Calu3 (cell line): ENCODE data around the gene PARP1. TPM values are rescaled to one million over a fixed set of nuclear protein-coding genes. Genes with fewer than 3 reads are reported as not detected.

Experiments
- BruUV-seq: library from RNA; stranded (reverse); fragments of 400-500 nt; replicated peaks from 2 replicates; lab custom pipeline; 2021; lab: Mats Ljungman, UMichigan
- CTCF ChIA-PET: fragments of 300-600 bp; sonication (Branson Sonifier 250); formaldehyde crosslinking; loops from one replicate; lab custom pipeline; 2022; ENCODE audit warnings: antibody characterized with exemption; lab: Charles Lee
- DNase-seq: peaks from one replicate; pipeline ENCODE4 v3.0.0; 2022
- H3K27ac Mint-ChIP-seq: one replicate; pipeline ENCODE4 v1.8.0; 2022; ENCODE audit warnings: mixed read lengths; ENCODE audit not compliant: unreplicated experiment
- H3K27me3 Mint-ChIP-seq: one replicate; pipeline ENCODE4 v1.8.0; 2022; ENCODE audit warnings: mixed read lengths; ENCODE audit not compliant: unreplicated experiment
- H3K36me3 Mint-ChIP-seq: one replicate; pipeline ENCODE4 v1.8.0; 2022; ENCODE audit warnings: mild to moderate bottlenecking, moderate library complexity, mixed read lengths; ENCODE audit not compliant: insufficient read depth, unreplicated experiment
- H3K4me1 Mint-ChIP-seq: one replicate; pipeline ENCODE4 v1.8.0; 2022; ENCODE audit warnings: mild to moderate bottlenecking, low read depth, mixed read lengths; ENCODE audit not compliant: unreplicated experiment
- H3K4me3 Mint-ChIP-seq: one replicate; pipeline ENCODE4 v1.8.0; 2022; ENCODE audit warnings: mild to moderate bottlenecking, low read depth, moderate library complexity, mixed read lengths; ENCODE audit not compliant: unreplicated experiment
- H3K9me3 Mint-ChIP-seq: one replicate; pipeline ENCODE4 v1.8.0; 2022; ENCODE audit warnings: low read depth, mixed read lengths; ENCODE audit not compliant: unreplicated experiment
- CTCF ChIP-seq: fragments of 200-600 bp; IDR thresholded peaks from one replicate; pipeline ENCODE4 v1.8.0; 2022; ENCODE audit warnings: antibody characterized with exemption; ENCODE audit not compliant: unreplicated experiment
- intact Hi-C: fragments of 100-400 bp; cut with micrococcal nuclease; formaldehyde crosslinking; loops from one replicate; pipeline ENCODE4 v1.10.0; 2022; ENCODE audit not compliant: unreplicated experiment
- total RNA-seq: library from RNA; stranded (reverse); gene quantifications from 2 replicates; pipeline ENCODE4 v1.2.3, GENCODE V29; 2022

PARP1 gene
- total RNA-seq, 1 experiment from 2014 or later: 136 TPM

GRCh38 chr1:226381226-226381998 lies 26.5 kb downstream of the PARP1 start:
- H3K4me1 Mint-ChIP-seq: no peaks in the 10 kb centered on the region
- H3K27me3 Mint-ChIP-seq: no peaks in the 10 kb centered on the region
- no TSS peak for BruUV-seq
- no peak for TF ChIP-seq CTCF
- no peaks in the 10 kb centered on the region for H3K9me3 Mint-ChIP-seq
- H3K27ac Mint-ChIP-seq: no peak overlapping the region
- DNase-seq: no peak
- H3K4me3 Mint-ChIP-seq: no peak overlapping the region
- intact Hi-C loops: no loop called here
- CTCF ChIA-PET: interaction anchor here (0.6 kb wide), 1 partner anchor 200 kb away, joined by 5 read pairs; no protein-coding TSS in a partner anchor
- peaks cover 46% of the 10 kb centered on the region for H3K36me3 Mint-ChIP-seq

GRCh38 chr1:226378071-226378470 lies 29.8 kb downstream of the PARP1 start:
- no peak overlapping the region for H3K4me3 Mint-ChIP-seq
- intact Hi-C loops: no loop called here
- no peaks in the 10 kb centered on the region for H3K27me3 Mint-ChIP-seq
- CTCF ChIA-PET: no interaction called here
- H3K4me1 Mint-ChIP-seq: no peaks in the 10 kb centered on the region
- peaks cover 32% of the 10 kb centered on the region for H3K36me3 Mint-ChIP-seq
- no peak overlapping the region for H3K27ac Mint-ChIP-seq
- H3K9me3 Mint-ChIP-seq: no peaks in the 10 kb centered on the region
- DNase-seq: no peak
- no peak for TF ChIP-seq CTCF
- no TSS peak for BruUV-seq

GRCh38 chr1:226376300-226376699 lies 31.6 kb downstream of the PARP1 start:
- H3K36me3 Mint-ChIP-seq: peaks cover 29% of the 10 kb centered on the region
- TF ChIP-seq CTCF: no peak
- BruUV-seq: no TSS peak

GRCh38 chr1:226373376-226373775 lies 34.5 kb downstream of the PARP1 start:
- Mint-ChIP-seq H3K27me3 (no peaks in the 10 kb centered on the region), H3K4me3 (no peak overlapping the region), H3K27ac (no peak overlapping the region), H3K36me3 (peaks cover 30% of the 10 kb centered on the region), H3K9me3 (no peaks in the 10 kb centered on the region), H3K4me1 (no peaks in the 10 kb centered on the region)
- intact Hi-C loops: no loop called here
- no peak for DNase-seq
- CTCF ChIA-PET: no interaction called here
- no peak for TF ChIP-seq CTCF
- no TSS peak for BruUV-seq

More at GRCh38 chr1:226376300-226376699, 31.6 kb downstream of the PARP1 start:
- DNase-seq: no peak
- no peak overlapping the region for H3K27ac Mint-ChIP-seq
- no peak overlapping the region for H3K4me3 Mint-ChIP-seq
- H3K27me3 Mint-ChIP-seq: no peaks in the 10 kb centered on the region
- H3K4me1 Mint-ChIP-seq: no peaks in the 10 kb centered on the region
- intact Hi-C loops: no loop called here
- CTCF ChIA-PET: no interaction called here
- no peaks in the 10 kb centered on the region for H3K9me3 Mint-ChIP-seq
